A549 (cell line): Measurements from ENCODE around the gene ZBTB39. TPM values are rescaled to one million over a fixed set of nuclear protein-coding genes. Genes with fewer than 3 reads are reported as not detected.

Experiments used
- ATAC-seq, 2 experiments: fragments of 200-7000 bp in 1 of 2; fragments of >200 bp in 1 of 2; cut with Nextera tagmentation in 1 of 2; cut with Tn5 transposase in 1 of 2; 3 replicates each; pipeline versions ENCODE4 v1.8.0 to v1.9.1; 2018 to 2020; ENCODE audit warnings: mild to moderate bottlenecking in 1 of 2, moderate library complexity in 1 of 2
- CTCF ChIA-PET: fragments of 300-600 bp; sonication (Branson Sonifier 250); formaldehyde crosslinking; extraction: SDS; loops from one replicate; lab custom pipeline; 2021; ENCODE audit warnings: antibody characterized with exemption, inconsistent platforms; lab: Yijun Ruan, JAX
- POLR2A ChIA-PET: fragments of 350-600 bp; formaldehyde crosslinking; extraction: SDS; loops from one replicate; lab custom pipeline; 2021; ENCODE audit warnings: antibody characterized with exemption, inconsistent platforms; lab: Yijun Ruan, JAX
- DNase-seq, 2 experiments: peaks; one replicate each; pipeline versions ENCODE4 v3.0.0 to v3.0.0-alpha.2; 2011 to 2016; ENCODE audit warnings: low read depth in 1 of 2, low spot score in 1 of 2
- FAIRE-seq: peaks from 2 replicates; lab custom pipeline; 2011; peaks lifted over from hg19 to GRCh38; lab: Jason Lieb, UNC
- H3K27ac ChIP-seq, 2 experiments: fragments of >200 bp; sonication (Bioruptor Twin); formaldehyde crosslinking; 3 replicates each; pipeline ENCODE4 v1.5.1; 2016 to 2017
- H3K4me1 ChIP-seq: fragments of >200 bp; sonication (Bioruptor Twin); formaldehyde crosslinking; 3 replicates; pipeline ENCODE4 v1.6.1; 2016
- H3K4me2 ChIP-seq: fragments of >200 bp; sonication (Bioruptor Twin); formaldehyde crosslinking; 3 replicates; pipeline ENCODE4 v1.6.1; 2016
- H3K4me3 ChIP-seq: fragments of >200 bp; sonication (Bioruptor Twin); formaldehyde crosslinking; 3 replicates; pipeline ENCODE4 v1.5.1; 2016
- H3K9me3 ChIP-seq: fragments of >200 bp; sonication (Bioruptor Twin); formaldehyde crosslinking; 3 replicates; pipeline ENCODE4 v1.6.1; 2016
- ATOH8 ChIP-seq: fragments of 250-450 bp; sonication (Bioruptor Pico); IDR thresholded peaks from 2 replicates; pipeline ENCODE4 v1.5.0; 2020; ENCODE audit warnings: low read depth, mild to moderate bottlenecking, moderate library complexity
- BCL3 ChIP-seq: fragments of >200 bp; sonication (Bioruptor Twin); formaldehyde crosslinking; IDR thresholded peaks from 3 replicates; pipeline ENCODE4 v1.6.1; 2016
- CBX2 ChIP-seq: fragments of 200-600 bp; sonication (generic); IDR thresholded peaks from 2 replicates; pipeline ENCODE4 v1.6.1; 2016; ENCODE audit warnings: low read depth, mild to moderate bottlenecking, borderline replicate concordance
- CTCF ChIP-seq: fragments of >200 bp; sonication (Bioruptor Twin); formaldehyde crosslinking; IDR thresholded peaks from 3 replicates; pipeline ENCODE4 v1.5.1; 2016
- EHF ChIP-seq: fragments of 250-450 bp; sonication (Bioruptor Pico); IDR thresholded peaks from 2 replicates; pipeline ENCODE4 v1.5.0; 2020; ENCODE audit warnings: mild to moderate bottlenecking
- EP300 ChIP-seq, 2 experiments: fragments of >200 bp; sonication (Bioruptor Twin); formaldehyde crosslinking; IDR thresholded peaks; 2 replicates in 1 of 2; 3 replicates in 1 of 2; pipeline ENCODE4 v1.6.1; 2016 to 2017
- FOSL2 ChIP-seq, 2 experiments: fragments of 450-650 bp in 1 of 2; fragments of >200 bp in 1 of 2; sonication (Bioruptor Twin) in 1 of 2; formaldehyde crosslinking; IDR thresholded peaks; 2 replicates each; pipeline versions ENCODE4 v1.5.0 to v1.6.1; 2016 to 2020; ENCODE audit warnings: mild to moderate bottlenecking in 1 of 2, moderate library complexity in 1 of 2
- GATA3 ChIP-seq: IDR thresholded peaks from 2 replicates; pipeline ENCODE4 v1.6.1; 2012; ENCODE audit warnings: borderline replicate concordance
- HES2 ChIP-seq: fragments of >200 bp; sonication (Bioruptor Twin); formaldehyde crosslinking; IDR thresholded peaks from 2 replicates; pipeline ENCODE4 v1.6.1; 2016
- HOXB13 ChIP-seq: fragments of 250-450 bp; sonication (Bioruptor Pico); IDR thresholded peaks from 2 replicates; pipeline ENCODE4 v1.5.0; 2020; ENCODE audit warnings: low read depth, mild to moderate bottlenecking, moderate library complexity
- JUN ChIP-seq, 2 experiments: fragments of >200 bp; sonication (Bioruptor Twin); formaldehyde crosslinking; IDR thresholded peaks; 2 replicates in 1 of 2; 3 replicates in 1 of 2; pipeline ENCODE4 v1.6.1; 2016 to 2017
- MAFK ChIP-seq: fragments of 450-650 bp; IDR thresholded peaks from 2 replicates; pipeline ENCODE4 v1.6.1; 2014; ENCODE audit not compliant: partially characterized antibody
- NPAS2 ChIP-seq: fragments of 250-450 bp; sonication (Bioruptor Pico); IDR thresholded peaks from 2 replicates; pipeline ENCODE4 v1.8.0; 2022; ENCODE audit warnings: mild to moderate bottlenecking, moderate library complexity, borderline replicate concordance
- PHF8 ChIP-seq: fragments of 200-600 bp; sonication (generic); IDR thresholded peaks from 2 replicates; pipeline ENCODE4 v1.6.1; 2016; ENCODE audit warnings: low read depth, mild to moderate bottlenecking, antibody characterized with exemption, moderate library complexity, borderline replicate concordance
- POLR2A ChIP-seq: IDR thresholded peaks from 2 replicates; pipeline ENCODE4 v1.6.1; 2012; ENCODE audit warnings: mild to moderate bottlenecking, low read length
- RAD21 ChIP-seq, 2 experiments: fragments of >200 bp in 1 of 2; sonication (Bioruptor Twin) in 1 of 2; formaldehyde crosslinking in 1 of 2; IDR thresholded peaks in 1 of 2; conservative IDR thresholded peaks in 1 of 2; 2 replicates in 1 of 2; 3 replicates in 1 of 2; pipeline ENCODE4 v1.6.1; 2012 to 2018; ENCODE audit warnings: inconsistent platforms in 1 of 2
- REST ChIP-seq: fragments of 200-600 bp; sonication (generic); IDR thresholded peaks from 2 replicates; pipeline ENCODE4 v1.6.1; 2016; ENCODE audit warnings: antibody characterized with exemption, mild to moderate bottlenecking, moderate library complexity
- RFX5 ChIP-seq: fragments of 450-650 bp; IDR thresholded peaks from 2 replicates; pipeline ENCODE4 v1.7.1; 2014; ENCODE audit warnings: antibody characterized with exemption, mild to moderate bottlenecking, moderate library complexity
- SMC3 ChIP-seq: fragments of >200 bp; sonication (Bioruptor Twin); formaldehyde crosslinking; IDR thresholded peaks from 3 replicates; pipeline ENCODE4 v1.6.1; 2018; ENCODE audit warnings: inconsistent platforms
- ZC3H11A ChIP-seq: fragments of 450-650 bp; IDR thresholded peaks from 2 replicates; pipeline ENCODE4 v1.6.1; 2014; ENCODE audit warnings: antibody characterized with exemption, mild to moderate bottlenecking
- ZFP36 ChIP-seq: fragments of 450-650 bp; IDR thresholded peaks from 2 replicates; pipeline ENCODE4 v1.6.1; 2014; ENCODE audit warnings: borderline replicate concordance; ENCODE audit not compliant: partially characterized antibody
- ZSCAN20 ChIP-seq: fragments of 250-450 bp; sonication (Bioruptor Pico); IDR thresholded peaks from 2 replicates; pipeline ENCODE4 v1.8.0; 2022; ENCODE audit warnings: mild to moderate bottlenecking, moderate library complexity
- WGBS: methylation state at CpG from one replicate; pipeline ENCODE4 v1.1.6; 2017; ENCODE audit errors: missing lambda C conversion rate; 5-methylcytosine and 5-hydroxymethylcytosine counted together
- polyA minus RNA-seq: library from RNA; depleted of rRNA, polyadenylated mRNA; stranded (reverse); fragments of >200 nt; gene quantifications from 2 replicates; pipeline ENCODE4 v1.2.3, GENCODE V29; 2011; rRNA and poly(A)+ RNA removed
- polyA plus RNA-seq, 4 experiments: library from polyadenylated mRNA; depleted of rRNA in 3 of 4; stranded (reverse); fragments of >200 nt; fragmentation: RNase III in 1 of 4; extraction: RNeasy Plus Mini Kit Qiagen cat#74134 plus additional on column Dnase treatment in 1 of 4; gene quantifications; 2 replicates in 3 of 4; 3 replicates in 1 of 4; pipeline ENCODE4 v1.2.3, GENCODE V29; 2011 to 2017

The ZBTB39 gene
- polyA plus RNA-seq (2011; rRNA removed), result 9.5 and 9.8 TPM in 2 replicates
- 4.6 and 5.2 TPM in 2 replicates for polyA plus RNA-seq (2012; cell fraction: cytosol; rRNA removed)
- 4.3 and 5.4 TPM in 2 replicates for polyA plus RNA-seq (2012; cell fraction: nucleus; rRNA removed)
- polyA plus RNA-seq (2017; fragmentation: RNase III; extraction: RNeasy Plus Mini Kit Qiagen cat#74134 plus additional on column Dnase treatment), result 4.3 to 4.7 TPM (median 4.5 TPM) in 3 replicates
- 17.6 and 21.0 TPM in 2 replicates for polyA minus RNA-seq

- CTCF ChIA-PET, result interaction anchor here (0.6 to 8.8 kb wide), 37 partner anchors 9 to 370 kb away, joined by 3 to 161 read pairs (median 4); partner anchors contain the start of genes MYO1A, STAT6 and TAC3
- FAIRE-seq, result no peak
- peak; percentile 60 to 82 for DNase-seq
Observed at GRCh38 chr12:57005980-57006808, at the start of gene ZBTB39. TSS of gene ZBTB39 (minus strand) at chr12:57006546. CDS start at chr12:57004917, 1,629 bp downstream.

GRCh38 chr12:57055824-57056223 lies 49.5 kb upstream of the ZBTB39 start:
- FAIRE-seq, result peak; percentile 61
- Histone ChIP-seq H3K27ac (no peak overlapping the region), H3K9me3 (no peaks in the 10 kb centered on the region), H3K4me1 (no peaks in the 10 kb centered on the region), H3K4me3 (no peak overlapping the region), H3K4me2 (no peak overlapping the region)
- ATAC-seq, result no peak
- no peak for DNase-seq
- CTCF ChIA-PET, result interaction anchor here (1.5 to 8.5 kb wide), 5 partner anchors 22 to 297 kb away, joined by 3 to 161 read pairs (median 25); partner anchors contain the start of genes STAT6 and ZBTB39
- 68% methylated on average over 3 of the region's 3 CpGs for WGBS
- POLR2A ChIA-PET, result no interaction called here
- no peak for TF ChIP-seq HES2
- TF ChIP-seq FOSL2 (IDR thresholded peaks at IDR 0.05), result no peak
- no peak for TF ChIP-seq FOSL2 (CRISPR knock-in tag; IDR thresholded peaks at IDR 0.05)
- TF ChIP-seq EP300 (IDR thresholded peaks at IDR 0.05), result no peak
- TF ChIP-seq ZFP36, result no peak
- TF ChIP-seq NPAS2 (CRISPR knock-in tag), result no peak
- TF ChIP-seq GATA3, result no peak
- no peak for TF ChIP-seq ZSCAN20 (CRISPR knock-in tag)
- no peak for TF ChIP-seq SMC3
- TF ChIP-seq RAD21 (conservative IDR thresholded peaks at IDR 0.05 in 1 of 2, IDR thresholded peaks at IDR 0.05 in 1 of 2), result no peak
- TF ChIP-seq ATOH8 (CRISPR knock-in tag), result no peak
- TF ChIP-seq HOXB13 (CRISPR knock-in tag), result no peak
- TF ChIP-seq EHF (CRISPR knock-in tag), result no peak
- TF ChIP-seq CBX2, result no peak
- TF ChIP-seq JUN (IDR thresholded peaks at IDR 0.05), result no peak
- no peak for TF ChIP-seq ZC3H11A
- no peak for TF ChIP-seq MAFK
- no peak for TF ChIP-seq REST

More at GRCh38 chr12:57005980-57006808, at the start of gene ZBTB39:
- Histone ChIP-seq H3K27ac (peak within 1 kb of the TSS; percentile 98 to 99), H3K4me2 (peak within 1 kb of the TSS; percentile 81), H3K4me1 (peaks cover 39% of the 10 kb centered on the region), H3K4me3 (peak within 1 kb of the TSS; percentile 99), H3K9me3 (no peaks in the 10 kb centered on the region)
- peak; percentile 67 to 76 for ATAC-seq
- POLR2A ChIA-PET, result interaction anchor here (1.5 kb wide), 1 partner anchor 318 kb away, joined by 3 read pairs; the partner anchor contains the start of gene PTGES3
- 0% methylated on average over 8 of the region's 94 CpGs for WGBS
- TF ChIP-seq JUN (IDR thresholded peaks at IDR 0.05) (peak in 1 of 2 experiments; percentile 76; a peak in 3 of 5 replicates), CTCF (peak; percentile 97), RFX5 (no peak), PHF8 (peak; percentile 67; the same call in 1 of the 2 replicates), POLR2A (peak; percentile 83), BCL3 (peak; percentile 85)
